SK-N-SH (cell line): ENCODE results near the gene HAUS6. TPM values are rescaled to one million over a fixed set of nuclear protein-coding genes. Genes with fewer than 3 reads are reported as not detected.

Experiments used
- CTCF ChIA-PET: fragments of 300-600, 350-600 bp; formaldehyde crosslinking; extraction: SDS; loops from one replicate; lab custom pipeline; 2021; lab: Yijun Ruan, JAX
- POLR2A ChIA-PET: fragments of 350-600 bp; sonication (Branson Sonifier 250); formaldehyde crosslinking; extraction: SDS; loops from one replicate; lab custom pipeline; 2020; ENCODE audit warnings: antibody characterized with exemption, inconsistent platforms; lab: Yijun Ruan, JAX
- DNase-seq: peaks from one replicate; pipeline ENCODE4 v3.0.0; 2012
- H2AFZ ChIP-seq: fragments of 200-600 bp; sonication (generic); 2 replicates; pipeline ENCODE4 v1.8.1; 2016; ENCODE audit warnings: antibody characterized with exemption, mild to moderate bottlenecking, low read depth
- H3F3A ChIP-seq: fragments of 200-600 bp; sonication (generic); replicated peaks from 2 replicates; pipeline ENCODE3; 2016; ENCODE audit warnings: antibody characterized with exemption, mild to moderate bottlenecking; ENCODE audit not compliant: insufficient read depth
- H3K27ac ChIP-seq, 2 experiments: fragments of 200-500 bp in 1 of 2; fragments of 200-600 bp in 1 of 2; sonication (Bioruptor generic) in 1 of 2; sonication (generic), shearing (Covaris generic) in 1 of 2; 2 replicates each; pipeline versions ENCODE4 v1.5.1 to v1.6.1; 2014 to 2016; ENCODE audit warnings: low read depth in 2 of 2, inconsistent platforms in 1 of 2, low read length in 1 of 2, mild to moderate bottlenecking in 1 of 2, mixed read lengths in 1 of 2
- H3K27me3 ChIP-seq: fragments of 200-600 bp; sonication (generic), shearing (Covaris generic); 2 replicates; pipeline ENCODE4 v1.6.1; 2016; ENCODE audit warnings: mixed run types; ENCODE audit not compliant: insufficient read depth
- H3K36me3 ChIP-seq, 2 experiments: fragments of 200-500 bp in 1 of 2; fragments of 200-600 bp in 1 of 2; sonication (Bioruptor generic) in 1 of 2; sonication (generic) in 1 of 2; replicated peaks in 1 of 2; 2 replicates each; pipeline versions ENCODE3 to v1.5.1; 2014 to 2016; ENCODE audit warnings: low read length in 1 of 2, mild to moderate bottlenecking in 1 of 2; ENCODE audit not compliant: insufficient read depth in 2 of 2, control insufficient read depth in 1 of 2
- H3K4me1 ChIP-seq, 2 experiments: fragments of 200-500 bp in 1 of 2; fragments of 200-600 bp in 1 of 2; sonication (Bioruptor generic) in 1 of 2; sonication (generic), shearing (Covaris generic) in 1 of 2; 2 replicates each; pipeline versions ENCODE4 v1.5.1 to v1.6.1; 2014 to 2016; ENCODE audit warnings: low read depth in 1 of 2, low read length in 1 of 2, mixed run types in 1 of 2; ENCODE audit not compliant: insufficient read depth in 2 of 2, control insufficient read depth in 1 of 2
- H3K4me2 ChIP-seq: fragments of 200-600 bp; sonication (generic), shearing (Covaris generic); 2 replicates; pipeline ENCODE4 v1.6.1; 2017; ENCODE audit warnings: mixed run types
- H3K4me3 ChIP-seq, 2 experiments: fragments of 200-500 bp in 1 of 2; fragments of 200-600 bp in 1 of 2; sonication (Bioruptor generic) in 1 of 2; sonication (generic), shearing (Covaris generic) in 1 of 2; 2 replicates each; pipeline versions ENCODE4 v1.5.1 to v1.8.1; 2014 to 2016; ENCODE audit warnings: low read depth in 2 of 2, inconsistent platforms in 1 of 2, low read length in 1 of 2, mild to moderate bottlenecking in 1 of 2, mixed read lengths in 1 of 2, moderate library complexity in 1 of 2
- H3K79me2 ChIP-seq: fragments of 200-600 bp; sonication (generic); 2 replicates; pipeline ENCODE4 v1.8.1; 2017; ENCODE audit warnings: mild to moderate bottlenecking; ENCODE audit not compliant: insufficient read depth
- H3K9ac ChIP-seq: fragments of 200-600 bp; sonication (generic); 2 replicates; pipeline ENCODE4 v1.6.1; 2017; ENCODE audit warnings: mixed run types
- H3K9me2 ChIP-seq: fragments of 200-600 bp; sonication (generic); 2 replicates; pipeline ENCODE4 v1.6.1; 2017; ENCODE audit warnings: mixed run types
- H3K9me3 ChIP-seq: fragments of 200-600 bp; sonication (generic); 2 replicates; pipeline ENCODE4 v1.6.1; 2017; ENCODE audit warnings: mixed run types, mild to moderate bottlenecking, moderate library complexity
- H4K20me1 ChIP-seq: fragments of 200-600 bp; sonication (generic); 2 replicates; pipeline ENCODE4 v1.6.1; 2017; ENCODE audit warnings: mild to moderate bottlenecking, mixed run types; ENCODE audit not compliant: insufficient read depth
- CTCF ChIP-seq: fragments of 200-600 bp; sonication (generic); IDR thresholded peaks from 2 replicates; pipeline ENCODE4 v1.6.1; 2017; ENCODE audit warnings: antibody characterized with exemption, mild to moderate bottlenecking, moderate library complexity
- ELF1 ChIP-seq: IDR thresholded peaks from 2 replicates; pipeline ENCODE4 v1.4.0; 2012
- EP300 ChIP-seq, 2 experiments: IDR thresholded peaks; 2 replicates each; pipeline versions ENCODE4 v1.4.0 to v1.6.1; 2012; ENCODE audit warnings: borderline replicate concordance in 1 of 2, low read depth in 1 of 2, low read length in 1 of 2
- EZH2phosphoT487 ChIP-seq: fragments of 200-600 bp; sonication (generic); IDR thresholded peaks from 2 replicates; pipeline ENCODE4 v1.6.1; 2017; ENCODE audit warnings: low read depth, mixed run types, mild to moderate bottlenecking, antibody characterized with exemption, moderate library complexity, borderline replicate concordance
- FOXM1 ChIP-seq: IDR thresholded peaks from 2 replicates; pipeline ENCODE4 v1.4.0; 2012; ENCODE audit warnings: low read depth, mild to moderate bottlenecking
- GATA2 ChIP-seq: sonication (generic); formaldehyde crosslinking; IDR thresholded peaks from 2 replicates; pipeline ENCODE4 v1.5.0; 2020; ENCODE audit warnings: mild to moderate bottlenecking, missing genetic modification reagents
- JUND ChIP-seq: IDR thresholded peaks from 2 replicates; pipeline ENCODE4 v1.4.0; 2012
- MEF2A ChIP-seq: IDR thresholded peaks from 2 replicates; pipeline ENCODE4 v1.4.0; 2012; ENCODE audit warnings: low read depth, borderline replicate concordance
- NFIC ChIP-seq: IDR thresholded peaks from 2 replicates; pipeline ENCODE4 v1.4.0; 2012; ENCODE audit warnings: borderline replicate concordance
- PBX3 ChIP-seq: IDR thresholded peaks from 2 replicates; pipeline ENCODE4; 2012
- POLR2AphosphoS5 ChIP-seq: IDR thresholded peaks from 2 replicates; pipeline ENCODE4 v1.6.1; 2012; ENCODE audit warnings: low read depth, low read length
- RAD21 ChIP-seq: IDR thresholded peaks from 2 replicates; pipeline ENCODE4 v1.6.1; 2012; ENCODE audit warnings: mild to moderate bottlenecking, low read length
- RCOR1 ChIP-seq: fragments of 150-350 bp; IDR thresholded peaks from 2 replicates; pipeline ENCODE4 v1.6.1; 2017; ENCODE audit warnings: antibody characterized with exemption, low read length
- RFX5 ChIP-seq: IDR thresholded peaks from 2 replicates; pipeline ENCODE4 v1.6.1; 2012; ENCODE audit warnings: mild to moderate bottlenecking, improper control_type of control experiment, low read length
- RXRA ChIP-seq: IDR thresholded peaks from 2 replicates; pipeline ENCODE4 v1.4.0; 2012; ENCODE audit warnings: low read depth, mild to moderate bottlenecking, borderline replicate concordance
- SIN3A ChIP-seq: IDR thresholded peaks from 2 replicates; pipeline ENCODE4 v1.6.1; 2012; ENCODE audit warnings: low read depth, mild to moderate bottlenecking, low read length, moderate library complexity, borderline replicate concordance
- SMC3 ChIP-seq: IDR thresholded peaks from 2 replicates; pipeline ENCODE4 v1.6.1; 2012; ENCODE audit warnings: low read depth, low read length, improper control_type of control experiment
- TEAD4 ChIP-seq: IDR thresholded peaks from 2 replicates; pipeline ENCODE4 v1.4.0; 2012; ENCODE audit warnings: mild to moderate bottlenecking, borderline replicate concordance; ENCODE audit not compliant: insufficient read depth
- USF2 ChIP-seq: fragments of 150-350 bp; IDR thresholded peaks from 2 replicates; pipeline ENCODE4 v1.6.1; 2017; ENCODE audit warnings: antibody characterized with exemption, low read length, low read depth, borderline replicate concordance
- ZBTB33 ChIP-seq: IDR thresholded peaks from 2 replicates; pipeline ENCODE4 v1.4.0; 2012; ENCODE audit warnings: low read depth, borderline replicate concordance
- WGBS: methylation state at CpG from one replicate; pipeline ENCODE4 v1.1.6; 2017; ENCODE audit warnings: low lambda C conversion rate; 5-methylcytosine and 5-hydroxymethylcytosine counted together
- polyA plus RNA-seq, 3 experiments: library from polyadenylated mRNA; depleted of rRNA; stranded (reverse); fragments of >200 nt; gene quantifications; 2 replicates each; pipeline ENCODE4 v1.2.3, GENCODE V29; 2012

Gene HAUS6
- polyA plus RNA-seq, 1 of the 3 experiments (the other 2 are of a cell fraction): 4.7 TPM

- no peak overlapping the region for H3K4me3 ChIP-seq
- 95% methylated on average over 5 of the region's 5 CpGs for WGBS
- peaks cover 13% of the 10 kb centered on the region for H3F3A ChIP-seq
- H3K9me2 ChIP-seq: no peaks in the 10 kb centered on the region
- no peak overlapping the region for H3K4me2 ChIP-seq
- no peak for TF ChIP-seq RXRA
- TF ChIP-seq ZBTB33: no peak
- TF ChIP-seq SMC3: no peak
- TF ChIP-seq SIN3A: no peak
- no peak for TF ChIP-seq EZH2phosphoT487
- no peak for TF ChIP-seq TEAD4
- H3K79me2 ChIP-seq: no peaks in the 10 kb centered on the region
- H3K27ac ChIP-seq: no peak overlapping the region
- no peaks in the 10 kb centered on the region for H3K27me3 ChIP-seq
- H3K9ac ChIP-seq: no peak overlapping the region
- no peak overlapping the region for H2AFZ ChIP-seq
- H4K20me1 ChIP-seq: no peaks in the 10 kb centered on the region
- peaks cover 0 to 15% of the 10 kb centered on the region in 2 experiments; a peak in 1 of 4 replicates for H3K4me1 ChIP-seq
- DNase-seq: no peak
- CTCF ChIA-PET: interaction anchor here (1.2 kb wide), 1 partner anchor 57 kb away, joined by 3 read pairs; no protein-coding TSS in a partner anchor
- POLR2A ChIA-PET: no interaction called here
- no peaks in the 10 kb centered on the region for H3K9me3 ChIP-seq
- H3K36me3 ChIP-seq: peaks cover 39 to 53% of the 10 kb centered on the region in 2 experiments
These were observed 14.5 kb upstream of the HAUS6 start for GRCh38 chr9:19117039-19117716.

- H4K20me1 ChIP-seq: no peaks in the 10 kb centered on the region
- no peak for DNase-seq
- TF ChIP-seq MEF2A (no peak; the same call in 1 of the 2 replicates), NFIC (no peak), RFX5 (no peak), GATA2 (CRISPR knock-in tag) (no peak), TEAD4 (no peak), USF2 (no peak), FOXM1 (no peak), RCOR1 (no peak), CTCF (no peak), JUND (no peak), PBX3 (no peak), RAD21 (no peak), SMC3 (no peak), ELF1 (no peak), POLR2AphosphoS5 (no peak), EP300 (IDR thresholded peaks at IDR 0.05; ENCODE audit: borderline replicate concordance in 1 of 2, low read depth in 1 of 2, low read length in 1 of 2) (no peak)
- no peak overlapping the region for H3K27ac ChIP-seq
- H3K9me3 ChIP-seq: no peaks in the 10 kb centered on the region
- H3K4me1 ChIP-seq: peaks cover 0 to 15% of the 10 kb centered on the region in 2 experiments; a peak in 1 of 4 replicates
- no peak overlapping the region for H2AFZ ChIP-seq
- H3K4me3 ChIP-seq: no peak overlapping the region
- no peaks in the 10 kb centered on the region for H3K9me2 ChIP-seq
- H3K36me3 ChIP-seq: peaks cover 39 to 45% of the 10 kb centered on the region in 2 experiments
- H3K4me2 ChIP-seq: no peak overlapping the region
- no peaks in the 10 kb centered on the region for H3K27me3 ChIP-seq
- POLR2A ChIA-PET: no interaction called here
- peaks cover 13% of the 10 kb centered on the region for H3F3A ChIP-seq
- 85% methylated on average over 10 of the region's 10 CpGs for WGBS
- CTCF ChIA-PET: no interaction called here
- H3K9ac ChIP-seq: no peak overlapping the region
- no peaks in the 10 kb centered on the region for H3K79me2 ChIP-seq
These were observed 13.5 kb upstream of the HAUS6 start for GRCh38 chr9:19116107-19116790.
